HG02642 (cell line): Measurements from ENCODE around the gene HDAC4.

Experiments used
- ATAC-seq: cut with Tn5 transposase; IDR thresholded peaks from one replicate; pipeline ENCODE4 v1.9.1; 2021; ENCODE audit warnings: mild to moderate bottlenecking; ENCODE audit not compliant: unreplicated experiment, poor library complexity

The HDAC4 gene

DNA sequence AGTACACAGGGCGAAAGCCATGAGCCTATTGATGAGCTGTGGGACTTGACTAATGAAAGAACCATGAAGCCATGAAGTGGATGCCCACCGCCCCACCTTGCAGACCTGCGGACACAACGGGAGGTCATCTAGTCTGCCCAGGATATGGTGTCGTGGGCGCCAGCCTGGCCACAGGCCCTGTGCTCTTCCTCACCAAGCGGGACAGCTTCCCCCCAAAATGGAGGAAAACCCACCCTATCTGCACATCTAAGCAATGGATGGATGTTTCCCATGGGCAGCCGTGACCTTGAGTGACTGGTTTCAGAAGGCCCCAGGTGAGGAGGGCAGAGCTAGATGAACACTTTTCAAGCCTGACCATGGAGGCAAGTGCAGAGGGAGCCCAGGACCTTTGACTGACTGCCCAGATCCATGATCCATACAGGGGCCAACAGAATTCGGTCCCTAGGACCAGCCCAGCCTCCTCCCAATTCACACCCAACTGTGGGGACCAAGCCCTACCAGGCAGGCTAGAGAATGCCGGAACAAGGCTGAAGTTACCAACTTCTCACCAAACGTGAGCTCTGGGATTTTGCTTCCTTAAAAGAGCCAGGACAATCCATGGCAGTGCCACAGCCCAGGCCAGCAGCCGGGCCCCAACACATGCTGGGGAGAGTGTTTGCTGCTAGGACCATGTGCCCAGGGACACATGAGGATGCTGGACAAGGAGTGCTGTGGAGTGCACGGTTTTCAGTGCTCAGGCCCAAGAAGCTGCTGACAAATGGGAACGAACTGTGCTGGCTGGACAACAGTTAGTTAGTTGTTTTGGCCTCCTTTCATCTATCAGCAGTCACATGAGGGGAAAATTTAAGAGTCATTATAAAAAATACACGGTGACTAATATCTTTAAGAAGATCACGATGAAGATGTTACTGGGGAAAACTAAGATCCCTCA is 249.4 kb downstream of the HDAC4 start:
- no peak for ATAC-seq

DNA sequence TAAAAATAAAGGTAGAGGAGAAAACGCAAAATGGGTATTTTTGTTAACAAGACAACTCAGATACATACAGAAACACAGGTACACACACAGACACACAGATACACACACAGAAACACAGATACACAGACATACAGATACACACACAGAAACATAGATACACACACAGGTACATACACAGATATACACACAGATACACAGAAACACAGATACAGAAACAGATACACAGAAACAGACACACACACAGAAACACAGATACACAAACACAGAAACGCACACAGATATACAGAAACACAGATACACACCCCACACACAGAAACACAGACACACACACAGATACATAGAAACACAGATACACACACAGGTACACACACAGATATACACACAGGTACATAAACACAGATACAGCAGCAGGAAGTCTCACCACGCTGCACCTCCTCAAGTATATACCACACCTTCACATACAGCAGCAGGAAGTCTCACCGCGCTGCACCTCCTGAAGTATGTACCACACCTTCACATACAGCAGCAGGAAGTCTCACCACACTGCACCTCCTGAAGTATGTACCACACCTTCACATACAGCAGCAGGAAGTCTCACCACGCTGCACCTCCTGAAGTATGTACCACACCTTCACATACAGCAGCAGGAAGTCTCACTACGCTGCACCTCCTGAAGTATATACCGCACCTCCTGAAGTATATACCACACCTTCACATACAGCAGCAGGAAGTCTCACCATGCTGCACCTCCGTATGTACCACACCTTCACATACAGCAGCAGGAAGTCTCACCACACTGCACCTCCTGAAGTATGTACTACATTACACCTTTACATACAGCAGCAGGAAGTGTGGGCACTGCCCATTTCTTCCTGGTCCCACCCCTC is 250.5 kb downstream of the HDAC4 start:
- no peak for ATAC-seq

DNA sequence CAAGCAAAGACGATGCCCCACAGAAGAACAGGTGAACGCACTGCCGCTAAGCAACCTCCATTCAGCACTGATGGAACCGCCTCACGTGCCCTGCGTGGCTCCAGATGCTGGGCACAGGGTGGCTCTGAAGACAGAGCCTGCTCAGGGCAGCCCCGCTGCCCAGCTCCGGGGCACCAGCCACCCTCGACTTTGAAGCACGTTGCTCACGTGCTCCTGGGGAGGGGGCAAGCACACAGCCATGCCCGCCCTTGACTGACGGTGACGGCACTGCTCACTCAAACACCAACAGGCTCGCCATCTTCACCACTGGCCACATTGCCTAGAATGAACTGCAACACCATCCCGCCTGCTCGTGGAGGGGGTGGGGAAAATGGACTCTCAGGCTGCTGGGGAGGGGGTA is 251.3 kb downstream of the HDAC4 start:
- no peak for ATAC-seq

DNA sequence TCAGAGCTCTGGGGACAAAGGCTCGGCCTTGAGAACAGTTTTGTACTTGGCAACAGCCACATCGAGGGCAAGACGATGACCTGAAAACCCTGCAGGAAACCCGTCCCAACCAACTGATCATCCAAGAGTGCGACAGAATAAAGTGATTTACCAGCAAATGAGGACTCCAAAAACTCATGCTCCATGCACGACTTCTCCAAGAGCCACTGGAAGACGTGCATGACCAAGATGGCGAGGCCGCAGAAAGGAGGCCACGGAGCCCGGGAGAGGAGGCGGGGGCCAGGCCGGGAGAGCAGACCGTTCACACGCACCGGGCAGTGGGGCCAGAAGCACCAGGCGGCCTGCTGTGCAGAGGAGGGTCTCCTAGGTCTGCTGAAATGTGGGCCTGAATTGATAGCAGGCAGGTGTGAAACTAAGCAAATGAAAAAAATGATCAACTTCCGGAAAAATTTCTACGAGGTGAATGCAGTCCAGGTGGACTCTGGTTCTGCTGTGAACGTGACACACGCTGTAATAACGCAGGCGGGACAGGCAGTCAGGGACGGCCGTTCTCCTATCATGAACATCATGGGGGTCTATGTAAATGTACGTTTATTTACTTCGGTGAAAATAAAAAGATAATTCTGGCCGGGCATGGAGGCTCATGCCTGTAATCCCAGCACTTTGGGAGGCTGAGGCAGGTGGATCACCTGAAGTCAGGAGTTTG is 252.2 kb downstream of the HDAC4 start:
- no peak for ATAC-seq

DNA sequence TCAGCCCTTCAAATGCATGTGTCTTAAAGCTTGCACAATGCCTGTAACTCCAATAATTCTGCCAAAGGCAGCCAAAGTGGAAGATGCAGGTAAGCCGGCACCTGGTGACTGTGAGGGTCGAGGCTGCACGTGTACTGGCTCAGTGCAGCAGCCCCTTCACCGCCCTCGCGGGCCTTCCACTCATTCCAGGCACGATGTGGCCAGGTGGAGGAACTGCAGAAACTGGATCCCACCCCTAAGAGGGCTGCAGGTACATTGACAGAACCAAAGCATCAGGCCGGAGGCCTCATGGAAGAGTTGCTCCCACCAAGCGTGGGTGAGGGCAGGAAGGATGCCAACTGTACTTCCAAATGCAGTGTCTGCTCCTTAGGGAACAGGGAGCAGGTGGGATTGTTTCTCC is 253.4 kb downstream of the HDAC4 start:
- ATAC-seq, result no peak

DNA sequence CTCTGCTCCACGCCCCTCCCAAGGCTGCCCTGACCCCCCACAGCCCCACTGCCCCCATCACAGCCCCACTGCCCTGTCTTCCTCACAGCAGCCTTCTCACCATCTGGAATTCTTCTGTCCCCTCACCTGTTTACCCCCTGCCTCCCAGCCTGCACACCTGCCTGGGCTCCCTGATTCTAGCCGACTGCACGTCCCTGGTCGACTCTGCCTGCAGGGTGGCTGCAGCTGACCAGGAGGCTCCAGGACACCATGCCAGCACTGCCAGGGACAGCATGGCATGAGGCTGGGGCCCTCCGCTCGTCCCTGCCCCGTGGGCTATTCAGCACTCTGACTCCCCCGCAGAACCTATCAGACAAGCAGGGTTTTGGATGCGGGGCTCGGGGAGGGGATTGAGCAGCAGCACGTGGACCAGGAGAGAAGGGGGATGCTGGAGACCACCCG is 254.1 kb downstream of the HDAC4 start:
- ATAC-seq, result no peak

DNA sequence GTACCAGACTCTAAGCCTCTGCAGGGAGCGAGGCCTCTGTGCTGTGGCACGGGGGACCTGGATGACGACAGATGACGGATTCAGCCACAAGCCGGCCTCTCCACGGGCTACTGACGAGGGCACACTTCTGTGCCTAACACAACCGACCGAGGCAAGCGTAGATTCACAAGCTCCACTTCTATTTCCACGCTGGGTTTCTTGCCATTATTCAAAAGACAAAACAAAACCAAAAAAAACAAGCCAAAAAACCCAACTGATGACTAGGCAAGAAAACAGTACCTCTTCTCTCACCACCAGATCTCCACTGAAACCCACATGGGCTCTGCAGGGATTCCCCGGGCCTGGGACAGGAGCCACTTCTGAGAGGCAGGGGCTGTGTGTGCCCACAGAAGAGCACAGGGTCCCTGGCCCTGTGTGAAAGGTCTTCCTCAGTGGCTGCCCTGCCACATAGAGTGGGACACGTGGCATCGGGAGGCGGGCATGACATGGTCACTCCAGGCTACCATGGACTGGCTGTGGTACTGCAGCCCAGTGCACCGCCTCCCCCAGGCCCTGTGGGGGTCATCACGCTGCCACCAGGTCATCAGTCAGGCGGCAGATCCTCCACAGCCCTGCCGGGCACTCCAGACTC is 254.7 kb downstream of the HDAC4 start:
- ATAC-seq, result no peak

DNA sequence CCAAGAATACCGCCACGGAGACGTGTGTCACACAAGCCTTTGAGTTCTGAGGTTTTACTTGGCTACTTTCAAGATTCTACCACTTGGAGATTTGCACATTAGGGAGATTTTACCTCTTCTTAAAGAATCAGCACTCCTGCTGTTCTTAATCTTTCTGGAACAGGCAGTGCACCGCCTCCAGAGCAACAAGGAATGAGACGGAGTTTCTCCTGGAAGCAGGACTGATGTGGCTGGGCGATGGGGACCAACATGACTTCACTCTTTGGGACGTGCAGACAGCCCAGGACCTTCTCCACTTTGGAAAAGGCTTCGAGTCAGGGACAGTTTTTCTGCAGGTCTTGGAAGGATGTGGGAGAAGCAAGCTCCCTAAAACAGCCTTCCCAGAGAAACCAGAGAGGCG is 255.2 kb downstream of the HDAC4 start:
- ATAC-seq, result no peak

DNA sequence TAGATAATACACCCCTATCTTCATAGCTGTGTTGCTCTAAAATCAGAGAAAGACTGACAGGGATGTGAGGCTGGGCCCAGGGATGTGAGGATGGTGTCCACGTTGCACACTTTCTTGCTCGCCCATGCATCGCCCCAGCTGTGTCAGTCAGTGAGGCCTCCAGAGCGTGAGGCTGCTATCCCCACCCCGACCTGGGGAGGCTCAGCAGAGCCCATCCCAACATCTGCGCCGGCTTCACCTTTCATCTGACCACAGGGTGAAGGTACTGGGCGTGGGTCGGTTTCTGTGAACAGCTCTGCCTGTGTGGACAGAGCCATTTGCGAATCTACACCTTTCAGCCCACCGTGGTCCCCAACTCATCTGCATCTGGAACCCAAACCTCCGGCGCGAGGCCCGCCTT is 255.7 kb downstream of the HDAC4 start:
- no peak for ATAC-seq

DNA sequence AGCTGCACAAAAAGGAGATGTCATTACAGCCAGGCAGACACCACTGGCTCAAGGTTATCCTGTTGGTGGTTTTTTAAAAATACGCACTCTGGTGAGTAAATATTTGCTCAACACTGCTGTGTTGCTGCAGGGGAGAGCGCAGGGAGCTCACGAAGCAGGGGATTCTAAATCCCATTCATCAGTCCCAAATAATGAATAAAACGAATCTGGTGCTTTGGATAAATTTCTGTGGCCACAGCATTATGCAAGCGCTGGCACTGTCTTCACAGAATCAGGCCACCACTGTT is 256.2 kb downstream of the HDAC4 start:
- no peak for ATAC-seq

DNA sequence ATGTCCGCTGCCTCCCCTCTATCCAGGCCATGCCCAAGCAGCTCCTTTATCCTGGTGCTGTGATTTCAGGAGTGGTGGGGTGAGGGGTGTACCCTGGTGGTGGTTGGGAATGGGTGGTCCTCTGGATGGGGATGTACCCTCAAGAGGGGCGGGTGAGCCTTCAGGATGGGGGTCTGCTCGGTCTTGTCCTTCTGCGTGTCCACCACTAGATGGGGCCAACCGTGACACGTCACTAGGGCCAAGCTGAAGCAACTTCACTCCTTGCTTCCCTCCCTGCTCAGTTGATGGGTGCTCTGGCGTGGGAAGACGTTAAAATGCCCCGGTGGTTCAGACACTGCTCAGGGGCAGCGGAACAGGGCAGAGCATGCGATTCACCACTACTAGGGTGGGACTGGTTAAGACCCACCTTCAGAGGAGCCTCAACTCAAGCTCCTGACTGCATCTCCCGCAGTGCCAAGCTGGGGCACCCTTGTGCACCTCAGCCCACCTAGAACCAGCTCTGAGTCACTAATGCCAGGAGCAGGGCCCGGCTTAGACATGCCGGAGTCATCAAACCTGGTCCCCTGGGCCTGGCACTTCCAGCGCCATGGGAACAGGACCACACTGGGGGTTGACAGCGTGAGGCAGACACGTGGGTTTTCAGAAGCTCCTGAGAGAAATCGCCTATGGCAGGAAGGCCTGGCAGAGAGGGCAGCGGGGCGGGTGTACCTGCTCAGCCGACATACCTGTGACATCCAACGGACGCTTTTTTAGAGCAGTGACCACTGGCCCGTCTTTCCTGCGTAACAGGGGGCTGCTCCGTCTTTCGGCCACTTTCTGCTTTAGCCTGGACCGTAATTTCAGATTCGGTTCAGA is 256.7 kb downstream of the HDAC4 start:
- ATAC-seq, result no peak

DNA sequence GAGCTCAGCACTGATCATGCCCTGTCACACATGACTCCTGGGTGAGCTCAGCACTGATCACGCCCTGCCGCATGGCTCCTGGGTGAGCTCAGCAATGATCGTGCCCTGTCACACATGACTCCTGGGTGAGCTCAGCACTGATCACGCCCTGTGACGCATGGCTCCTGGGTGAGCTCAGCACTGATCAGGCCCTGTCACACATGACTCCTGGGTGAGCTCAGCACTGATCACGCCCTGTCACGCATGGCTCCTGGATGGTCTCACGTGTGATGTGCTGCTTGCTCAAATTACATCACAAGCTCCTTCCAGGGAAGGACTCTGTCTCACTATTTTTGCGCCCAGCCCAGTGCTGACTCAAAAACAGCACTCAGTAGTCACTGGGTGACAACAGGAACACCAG is 258.0 kb downstream of the HDAC4 start:
- no peak for ATAC-seq

DNA sequence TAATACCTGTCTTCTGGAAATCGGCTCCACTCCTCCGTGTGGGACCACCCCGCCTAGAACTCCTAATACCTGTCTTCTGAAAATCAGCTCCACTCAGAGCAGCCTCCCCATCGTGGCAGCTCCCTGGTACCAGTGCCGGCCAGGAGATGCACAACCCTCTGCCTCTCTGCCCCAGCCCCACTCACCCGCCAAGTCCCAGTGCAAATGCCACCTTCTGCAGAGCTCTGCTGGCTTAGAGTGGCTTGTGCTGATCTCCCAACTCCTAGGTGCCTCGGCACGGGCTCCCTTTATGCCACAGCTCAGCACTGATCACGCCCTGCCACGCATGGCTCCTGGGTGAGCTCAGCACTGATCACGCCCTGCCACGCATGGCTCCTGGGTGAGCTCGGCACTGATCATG is 258.5 kb downstream of the HDAC4 start:
- ATAC-seq, result no peak

DNA sequence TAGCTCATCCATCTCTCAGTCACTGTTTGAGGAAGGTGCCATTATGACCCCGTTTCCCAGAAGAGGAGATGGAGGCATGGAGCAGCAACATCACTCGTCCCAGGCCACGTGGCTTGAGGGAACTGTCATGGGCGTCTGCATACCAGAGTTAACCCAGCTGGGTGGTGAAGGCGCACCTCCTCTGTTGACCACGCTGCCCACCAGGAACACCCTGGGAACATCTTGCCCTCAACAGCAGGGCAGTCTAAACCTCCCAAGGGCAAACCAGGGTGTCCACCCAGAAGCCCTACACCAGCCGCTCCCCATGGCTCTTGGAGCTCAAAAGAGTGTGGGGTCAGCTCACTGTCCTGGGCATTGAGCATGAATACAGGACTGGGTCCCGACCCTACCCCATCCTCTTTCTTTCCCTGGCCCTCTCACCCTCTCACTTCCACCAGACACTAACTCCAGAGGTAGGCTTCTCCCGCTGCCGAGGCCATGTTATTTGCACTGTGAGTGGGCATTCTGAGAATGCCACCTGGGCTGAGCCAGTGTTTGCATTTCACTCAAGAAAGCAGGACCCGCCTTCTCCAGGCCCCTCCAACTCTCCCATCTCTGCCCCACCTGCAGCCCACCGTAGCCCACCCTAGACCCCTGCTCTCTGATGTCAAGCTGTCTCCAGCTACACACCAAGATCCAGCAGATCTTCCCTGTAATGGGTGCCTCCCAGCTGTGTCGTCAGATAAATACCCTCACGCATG is 259.6 kb downstream of the HDAC4 start:
- ATAC-seq, result no peak

DNA sequence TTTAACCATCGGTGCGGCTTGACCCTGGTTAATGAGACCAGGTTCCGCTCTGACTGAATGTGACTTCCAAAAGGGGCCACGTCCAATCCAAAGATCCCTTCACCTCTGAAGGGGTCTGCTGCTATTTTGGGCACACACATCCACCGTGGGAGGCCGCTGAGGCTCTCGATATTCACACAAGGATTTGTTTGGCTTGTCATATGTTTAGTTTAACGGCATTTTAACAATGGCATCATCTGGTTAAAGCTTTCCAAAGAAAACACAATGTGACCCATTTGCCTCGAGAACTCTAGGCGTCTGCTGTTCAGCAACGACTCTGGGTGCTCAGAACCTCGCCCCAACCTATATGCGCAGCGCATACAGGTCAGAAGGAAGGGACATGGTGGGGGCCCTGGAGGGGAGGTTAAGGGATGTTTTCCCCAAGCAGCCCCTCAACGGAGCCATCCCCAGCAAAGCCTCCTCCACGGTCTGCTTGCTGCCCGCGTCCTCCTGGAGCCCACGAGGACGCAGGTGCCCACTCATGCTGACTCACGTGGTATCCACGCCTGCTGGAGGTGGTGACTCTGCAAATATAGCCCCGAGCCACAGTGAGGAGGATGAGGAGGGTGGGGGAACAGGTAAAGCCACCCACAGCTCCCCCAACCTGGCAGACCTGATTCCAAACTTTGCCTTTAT is 260.3 kb downstream of the HDAC4 start:
- no peak for ATAC-seq

DNA sequence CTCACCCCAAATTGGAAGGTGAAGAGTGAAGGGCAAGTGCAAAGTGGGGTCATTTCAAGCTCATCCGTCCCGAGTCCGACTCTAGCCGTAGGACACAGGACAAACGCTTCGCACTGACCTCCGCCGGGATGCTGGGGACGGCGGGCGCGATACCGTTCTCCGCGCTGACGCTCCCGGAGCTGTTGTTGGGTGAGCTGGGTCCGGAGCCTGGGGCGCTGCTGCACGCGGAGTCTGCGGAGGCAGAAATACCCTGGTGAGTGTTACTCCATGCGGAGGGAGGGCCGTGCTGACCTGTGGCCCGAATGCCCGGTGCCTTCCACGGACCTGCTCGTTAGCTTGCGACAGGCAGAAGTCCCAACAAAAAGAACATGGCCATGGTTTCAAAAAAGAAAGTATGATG is 261.3 kb downstream of the HDAC4 start:
- ATAC-seq, result no peak

DNA sequence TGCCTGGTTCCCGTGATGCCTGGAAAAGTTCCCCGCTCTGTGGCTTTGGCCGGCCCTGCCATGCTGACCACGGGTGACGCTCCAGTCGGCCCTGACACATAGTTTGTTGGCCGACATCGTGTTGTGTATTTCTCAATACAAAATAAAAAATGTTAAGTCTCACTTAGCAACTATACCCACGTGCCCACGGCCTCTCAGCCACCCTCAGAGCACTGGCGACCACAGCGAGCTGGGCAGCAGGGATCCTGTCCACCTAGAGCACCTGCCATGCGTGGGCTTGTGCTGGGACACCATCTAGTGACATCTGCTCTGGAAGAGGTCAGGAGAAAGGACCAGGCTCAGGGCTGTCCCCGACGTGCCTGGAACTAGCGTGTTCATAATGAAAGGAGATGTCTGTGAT is 261.7 kb downstream of the HDAC4 start:
- no peak for ATAC-seq

DNA sequence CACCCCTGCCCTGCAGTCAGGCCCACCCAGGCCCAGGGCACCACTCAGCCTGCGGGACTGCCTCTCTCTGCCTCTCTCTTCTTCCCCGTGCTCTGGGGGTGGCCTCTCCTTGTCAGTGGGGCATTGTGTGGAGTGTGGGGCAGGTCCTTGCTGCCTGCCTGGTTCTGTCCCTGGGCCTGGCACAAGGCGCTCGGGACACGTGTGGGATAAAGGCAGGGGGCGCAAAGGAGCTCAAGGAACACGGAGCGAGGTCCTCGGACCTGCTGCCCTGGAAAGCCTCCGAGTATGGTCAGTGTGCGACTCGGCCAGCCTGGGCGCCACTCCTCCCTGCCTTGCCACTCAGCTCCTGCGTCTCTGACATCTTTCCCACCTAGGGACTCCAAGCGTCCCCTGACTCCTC is 262.2 kb downstream of the HDAC4 start:
- no peak for ATAC-seq
